WTC11 (cell line): ENCODE data around the gene KCNC3.

ENCODE experiments used
- CTCF ChIP-seq: fragments of 200-600 bp; IDR thresholded peaks from 2 replicates; pipeline ENCODE4 v1.8.0; 2022; ENCODE audit warnings: antibody characterized with exemption
- E2F5 ChIP-seq: sonication (generic); formaldehyde crosslinking; IDR thresholded peaks from 2 replicates; pipeline ENCODE4 v1.8.1; 2022; ENCODE audit warnings: mild to moderate bottlenecking, moderate library complexity, missing genetic modification reagents
- ELF4 ChIP-seq: sonication (generic); formaldehyde crosslinking; IDR thresholded peaks from 2 replicates; pipeline ENCODE4 v1.8.1; 2022; ENCODE audit warnings: low read depth, mild to moderate bottlenecking, moderate library complexity, missing genetic modification reagents
- FOXJ3 ChIP-seq: sonication (generic); formaldehyde crosslinking; IDR thresholded peaks from 2 replicates; pipeline ENCODE4 v1.9.0; 2021; ENCODE audit warnings: missing genetic modification reagents, mild to moderate bottlenecking, borderline replicate concordance
- FOXK1 ChIP-seq: sonication (generic); formaldehyde crosslinking; IDR thresholded peaks from 2 replicates; pipeline ENCODE4 v1.8.0; 2022; ENCODE audit warnings: mild to moderate bottlenecking, moderate library complexity, missing genetic modification reagents
- KAT7 ChIP-seq: sonication (generic); formaldehyde crosslinking; IDR thresholded peaks from 2 replicates; pipeline ENCODE4 v1.8.1; 2023; ENCODE audit warnings: missing genetic modification reagents, mild to moderate bottlenecking, borderline replicate concordance
- MAX ChIP-seq: sonication (generic); formaldehyde crosslinking; IDR thresholded peaks from 2 replicates; pipeline ENCODE4 v1.8.0; 2022; ENCODE audit warnings: mild to moderate bottlenecking, missing genetic modification reagents
- NFYB ChIP-seq: sonication (generic); formaldehyde crosslinking; conservative IDR thresholded peaks from 2 replicates; pipeline ENCODE4 v1.8.0; 2022; ENCODE audit warnings: low read depth, missing genetic modification reagents
- RELA ChIP-seq: sonication (generic); formaldehyde crosslinking; IDR thresholded peaks from 2 replicates; pipeline ENCODE4 v1.8.1; 2022; ENCODE audit warnings: missing genetic modification reagents, mild to moderate bottlenecking, borderline replicate concordance
- SP1 ChIP-seq: sonication (generic); formaldehyde crosslinking; conservative IDR thresholded peaks from 2 replicates; pipeline ENCODE4 v1.8.1; 2022; ENCODE audit warnings: missing genetic modification reagents
- TEAD1 ChIP-seq: sonication (generic); formaldehyde crosslinking; IDR thresholded peaks from 2 replicates; pipeline ENCODE4 v1.8.0; 2022; ENCODE audit warnings: mild to moderate bottlenecking, missing genetic modification reagents
- ZNF138 ChIP-seq: sonication (generic); formaldehyde crosslinking; conservative IDR thresholded peaks from 2 replicates; pipeline ENCODE4 v1.8.1; 2022; ENCODE audit warnings: mild to moderate bottlenecking, moderate library complexity, missing genetic modification reagents

GRCh38 chr19:50285833-50286232, 43.3 kb downstream of the KCNC3 start:
- TF ChIP-seq SP1 (CRISPR knock-in tag) (no peak), CTCF (no peak), KAT7 (no peak), ELF4 (CRISPR knock-in tag) (no peak), MAX (CRISPR knock-in tag) (no peak), FOXJ3 (no peak), FOXK1 (CRISPR knock-in tag) (no peak), RELA (CRISPR knock-in tag) (no peak), E2F5 (no peak), NFYB (CRISPR knock-in tag) (no peak), TEAD1 (CRISPR knock-in tag) (no peak), ZNF138 (CRISPR knock-in tag) (no peak)
